GM23338 (cell line): ENCODE data around the gene EPB41L4A. TPM values are rescaled to one million over a fixed set of nuclear protein-coding genes. Genes with fewer than 3 reads are reported as not detected.

Experiments used
- ATAC-seq: fragments of 200-7000 bp; cut with Tn5 transposase; 3 replicates; pipeline ENCODE4 v1.9.1; 2020
- DNase-seq: peaks from one replicate; pipeline ENCODE4 v3.0.0-alpha.2; 2015; ENCODE audit warnings: low spot score
- H2AFZ ChIP-seq: fragments of 200-600 bp; sonication (generic); 2 replicates; pipeline ENCODE4 v1.8.0; 2016; ENCODE audit warnings: antibody characterized with exemption, mild to moderate bottlenecking, moderate library complexity
- H3F3A ChIP-seq: fragments of 200-600 bp; sonication (generic); replicated peaks from 2 replicates; pipeline ENCODE4 v1.8.0; 2017; ENCODE audit warnings: antibody characterized with exemption, mixed run types, low read depth
- H3K27ac ChIP-seq: fragments of 200-600 bp; sonication (generic); 2 replicates; pipeline ENCODE4 v1.6.1; 2016; ENCODE audit warnings: low read depth
- H3K27me3 ChIP-seq: fragments of 200-600 bp; sonication (generic); 2 replicates; pipeline ENCODE4 v1.8.0; 2016; ENCODE audit warnings: mild to moderate bottlenecking, mixed run types, moderate library complexity; ENCODE audit not compliant: insufficient read depth
- H3K36me3 ChIP-seq: fragments of 200-600 bp; sonication (generic); 2 replicates; pipeline ENCODE4 v1.8.0; 2016; ENCODE audit warnings: mild to moderate bottlenecking; ENCODE audit not compliant: insufficient read depth
- H3K4me1 ChIP-seq: fragments of 200-600 bp; sonication (generic); 2 replicates; pipeline ENCODE4 v1.8.0; 2016; ENCODE audit warnings: mild to moderate bottlenecking, moderate library complexity; ENCODE audit not compliant: insufficient read depth
- H3K4me2 ChIP-seq: fragments of 200-600 bp; sonication (generic); 2 replicates; pipeline ENCODE4 v1.7.1; 2017; ENCODE audit warnings: mixed run types
- H3K4me3 ChIP-seq: fragments of 200-600 bp; sonication (generic); 2 replicates; pipeline ENCODE4 v1.6.1; 2016; ENCODE audit warnings: mixed run types
- H3K79me2 ChIP-seq: fragments of 200-600 bp; sonication (generic); replicated peaks from 2 replicates; pipeline ENCODE4 v1.8.0; 2017; ENCODE audit warnings: mild to moderate bottlenecking; ENCODE audit not compliant: insufficient read depth
- H3K9me2 ChIP-seq: fragments of 200-600 bp; sonication (generic); 2 replicates; pipeline ENCODE4 v1.8.0; 2017; ENCODE audit not compliant: insufficient read depth
- H4K20me1 ChIP-seq: fragments of 200-600 bp; sonication (generic); replicated peaks from 2 replicates; pipeline ENCODE4 v1.8.0; 2017; ENCODE audit warnings: mild to moderate bottlenecking; ENCODE audit not compliant: insufficient read depth
- H3K27ac Mint-ChIP-seq: 2 replicates; pipeline ENCODE4 v1.8.0; 2020; ENCODE audit warnings: inconsistent platforms, mild to moderate bottlenecking, moderate library complexity, mixed read lengths
- H3K27me3 Mint-ChIP-seq: 3 replicates; pipeline ENCODE4 v1.8.0; 2022; ENCODE audit warnings: low read depth, mild to moderate bottlenecking, moderate library complexity, mixed read lengths, inconsistent platforms; ENCODE audit not compliant: insufficient read depth, poor library complexity
- H3K36me3 Mint-ChIP-seq: 3 replicates; pipeline ENCODE4 v1.8.0; 2021; ENCODE audit warnings: low read depth, mild to moderate bottlenecking, inconsistent platforms, moderate library complexity, mixed read lengths
- H3K4me1 Mint-ChIP-seq: 3 replicates; pipeline ENCODE4 v1.8.0; 2020; ENCODE audit warnings: mild to moderate bottlenecking, inconsistent platforms, mixed read lengths
- H3K4me3 Mint-ChIP-seq: 3 replicates; pipeline ENCODE4 v1.8.0; 2021; ENCODE audit warnings: moderate library complexity, mild to moderate bottlenecking, inconsistent platforms, mixed read lengths
- H3K9me3 Mint-ChIP-seq: 3 replicates; pipeline ENCODE4 v1.8.0; 2020; ENCODE audit warnings: moderate library complexity, mild to moderate bottlenecking, inconsistent platforms, mixed read lengths
- CREB1 ChIP-seq: fragments of 250-450 bp; sonication (Bioruptor Pico); IDR thresholded peaks from 2 replicates; pipeline ENCODE4 v1.5.0; 2020; ENCODE audit warnings: low read depth, mild to moderate bottlenecking, moderate library complexity
- EZH2 ChIP-seq: fragments of 200-600 bp; sonication (generic); IDR thresholded peaks from one replicate; pipeline ENCODE4 v1.8.0; 2017; ENCODE audit warnings: antibody characterized with exemption, mild to moderate bottlenecking, low read depth; ENCODE audit not compliant: unreplicated experiment
- EZH2phosphoT487 ChIP-seq: fragments of 200-600 bp; sonication (generic); IDR thresholded peaks from one replicate; pipeline ENCODE4 v1.8.1; 2018; ENCODE audit warnings: antibody characterized with exemption; ENCODE audit not compliant: unreplicated experiment
- JUNB ChIP-seq: IDR thresholded peaks from one replicate; pipeline ENCODE4 v1.6.1; 2016; ENCODE audit warnings: antibody characterized with exemption; ENCODE audit not compliant: unreplicated experiment
- NANOG ChIP-seq: IDR thresholded peaks from 2 replicates; pipeline ENCODE4 v1.6.1; 2016; ENCODE audit warnings: antibody characterized with exemption, borderline replicate concordance
- POLR2AphosphoS5 ChIP-seq: IDR thresholded peaks from 2 replicates; pipeline ENCODE4 v1.6.1; 2016; ENCODE audit warnings: antibody characterized with exemption, low read depth
- STAT1 ChIP-seq: IDR thresholded peaks from one replicate; pipeline ENCODE4 v1.6.1; 2016; ENCODE audit warnings: antibody characterized with exemption; ENCODE audit not compliant: unreplicated experiment
- ZNF114 ChIP-seq: fragments of 250-450 bp; sonication (Bioruptor Pico); IDR thresholded peaks from 2 replicates; pipeline ENCODE4 v1.5.0; 2020; ENCODE audit warnings: mild to moderate bottlenecking, moderate library complexity
- ZNF331 ChIP-seq: fragments of 250-450 bp; sonication (Bioruptor Pico); IDR thresholded peaks from 2 replicates; pipeline ENCODE4 v1.5.0; 2020; ENCODE audit warnings: low read depth, mild to moderate bottlenecking, moderate library complexity
- polyA plus RNA-seq: library from polyadenylated mRNA; unstranded; fragments of >200 nt; fragmentation: Nextera tagmentation; extraction: Ambion mirVana; gene quantifications from 2 replicates; pipeline ENCODE4 v1.2.1, GENCODE V29; 2016
- total RNA-seq: library from RNA; depleted of rRNA; stranded (reverse); fragments of >200 nt; shearing (Covaris generic); gene quantifications from 2 replicates; pipeline ENCODE4 v1.2.3, GENCODE V29; 2014
- TF ChIP-seq, protein P1 (sequence below): IDR thresholded peaks from one replicate; pipeline ENCODE4 v1.6.1; 2018; ENCODE audit warnings: antibody characterized with exemption; ENCODE audit not compliant: unreplicated experiment
- TF ChIP-seq, protein P2 (sequence below): IDR thresholded peaks from 2 replicates; pipeline ENCODE4 v1.6.1; 2016; ENCODE audit warnings: antibody characterized with exemption
- TF ChIP-seq, protein P3 (sequence below), 2 experiments: fragments of 200-600 bp in 1 of 2; sonication (generic) in 1 of 2; conservative IDR thresholded peaks; 2 replicates each; pipeline versions ENCODE4 v1.5.1 to v1.6.1; 2016 to 2017; ENCODE audit warnings: antibody characterized with exemption in 2 of 2, low read depth in 2 of 2, mild to moderate bottlenecking in 2 of 2, moderate library complexity in 1 of 2

Gene EPB41L4A
- total and polyA plus RNA-seq, 2 experiments from 2014 or later = 5.7 to 6.0 TPM

DNA sequence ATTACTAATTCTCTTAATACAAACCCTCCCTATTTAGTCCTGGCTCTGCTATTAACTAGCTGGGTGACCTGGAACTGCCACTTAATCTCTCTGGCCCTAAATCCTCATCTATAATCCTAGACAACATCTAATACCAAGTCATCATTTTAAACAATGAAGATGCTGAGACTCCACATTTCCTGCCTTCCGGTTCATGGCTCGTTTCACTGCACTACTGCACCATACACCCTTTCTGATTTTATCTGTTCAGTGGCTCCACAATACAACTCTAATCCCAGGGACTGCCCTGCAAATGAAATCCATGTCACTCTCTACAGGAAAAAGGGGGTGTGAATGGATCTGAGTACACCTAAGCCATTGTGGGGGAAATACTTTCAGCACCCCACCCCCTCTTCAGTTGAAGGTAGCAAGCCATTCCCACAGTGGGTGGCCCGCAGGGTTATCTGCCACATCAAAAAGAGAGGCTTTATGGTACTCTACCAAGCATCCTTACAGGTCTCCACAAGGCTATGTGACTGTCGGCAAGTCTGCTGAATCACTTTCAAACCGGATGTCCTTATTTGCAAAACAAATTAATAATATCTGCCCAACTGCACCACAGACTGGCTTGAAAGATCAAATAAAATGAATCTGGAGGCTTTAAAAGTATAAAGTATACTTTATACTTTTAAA, 89.5 kb downstream of the EPB41L4A start (continued):
- no peak for TF ChIP-seq EZH2
- TF ChIP-seq, protein P1, sequence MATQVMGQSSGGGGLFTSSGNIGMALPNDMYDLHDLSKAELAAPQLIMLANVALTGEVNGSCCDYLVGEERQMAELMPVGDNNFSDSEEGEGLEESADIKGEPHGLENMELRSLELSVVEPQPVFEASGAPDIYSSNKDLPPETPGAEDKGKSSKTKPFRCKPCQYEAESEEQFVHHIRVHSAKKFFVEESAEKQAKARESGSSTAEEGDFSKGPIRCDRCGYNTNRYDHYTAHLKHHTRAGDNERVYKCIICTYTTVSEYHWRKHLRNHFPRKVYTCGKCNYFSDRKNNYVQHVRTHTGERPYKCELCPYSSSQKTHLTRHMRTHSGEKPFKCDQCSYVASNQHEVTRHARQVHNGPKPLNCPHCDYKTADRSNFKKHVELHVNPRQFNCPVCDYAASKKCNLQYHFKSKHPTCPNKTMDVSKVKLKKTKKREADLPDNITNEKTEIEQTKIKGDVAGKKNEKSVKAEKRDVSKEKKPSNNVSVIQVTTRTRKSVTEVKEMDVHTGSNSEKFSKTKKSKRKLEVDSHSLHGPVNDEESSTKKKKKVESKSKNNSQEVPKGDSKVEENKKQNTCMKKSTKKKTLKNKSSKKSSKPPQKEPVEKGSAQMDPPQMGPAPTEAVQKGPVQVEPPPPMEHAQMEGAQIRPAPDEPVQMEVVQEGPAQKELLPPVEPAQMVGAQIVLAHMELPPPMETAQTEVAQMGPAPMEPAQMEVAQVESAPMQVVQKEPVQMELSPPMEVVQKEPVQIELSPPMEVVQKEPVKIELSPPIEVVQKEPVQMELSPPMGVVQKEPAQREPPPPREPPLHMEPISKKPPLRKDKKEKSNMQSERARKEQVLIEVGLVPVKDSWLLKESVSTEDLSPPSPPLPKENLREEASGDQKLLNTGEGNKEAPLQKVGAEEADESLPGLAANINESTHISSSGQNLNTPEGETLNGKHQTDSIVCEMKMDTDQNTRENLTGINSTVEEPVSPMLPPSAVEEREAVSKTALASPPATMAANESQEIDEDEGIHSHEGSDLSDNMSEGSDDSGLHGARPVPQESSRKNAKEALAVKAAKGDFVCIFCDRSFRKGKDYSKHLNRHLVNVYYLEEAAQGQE = no peak

DNA sequence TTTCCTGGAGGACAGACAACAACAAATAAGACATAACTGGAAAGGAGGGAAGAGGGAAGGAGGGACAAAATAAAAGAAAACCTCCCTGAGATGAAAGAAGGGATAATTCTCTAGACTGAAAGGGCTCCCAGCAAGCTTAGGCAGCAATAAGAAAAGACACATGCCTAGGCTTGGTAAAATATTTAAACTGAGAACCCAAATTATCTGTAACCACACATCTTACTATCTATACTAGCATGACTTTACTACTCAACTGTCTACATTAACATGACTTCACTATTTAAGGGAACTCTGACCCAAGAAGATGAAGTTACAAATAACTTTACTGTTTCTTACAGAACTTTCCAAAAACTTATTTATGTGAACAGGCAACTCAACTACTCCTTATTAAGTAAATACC, 95.9 kb downstream of the EPB41L4A start:
- no peak overlapping the region for H3K27ac Mint-ChIP-seq
- no peaks in the 10 kb centered on the region for H3K4me1 ChIP-seq
- H3K9me3 Mint-ChIP-seq = no peaks in the 10 kb centered on the region
- H3K36me3 ChIP-seq = no peaks in the 10 kb centered on the region
- H3K4me2 ChIP-seq = no peak overlapping the region
- no peaks in the 10 kb centered on the region for H3K27me3 ChIP-seq
- no peaks in the 10 kb centered on the region for H3K9me2 ChIP-seq
- no peak overlapping the region for H3K4me3 Mint-ChIP-seq
- no peaks in the 10 kb centered on the region for H4K20me1 ChIP-seq
- no peak overlapping the region for H3K4me3 ChIP-seq
- H3K27ac ChIP-seq = no peak overlapping the region
- peaks cover 8% of the 10 kb centered on the region; the same call in 2 of the 3 replicates for H3K4me1 Mint-ChIP-seq
- no peaks in the 10 kb centered on the region for H3F3A ChIP-seq
- ATAC-seq (no peak), DNase-seq (no peak)
- no peaks in the 10 kb centered on the region for H3K27me3 Mint-ChIP-seq
- H2AFZ ChIP-seq = no peak overlapping the region
- no peaks in the 10 kb centered on the region for H3K79me2 ChIP-seq
- H3K36me3 Mint-ChIP-seq = no peaks in the 10 kb centered on the region
- TF ChIP-seq, protein P2, sequence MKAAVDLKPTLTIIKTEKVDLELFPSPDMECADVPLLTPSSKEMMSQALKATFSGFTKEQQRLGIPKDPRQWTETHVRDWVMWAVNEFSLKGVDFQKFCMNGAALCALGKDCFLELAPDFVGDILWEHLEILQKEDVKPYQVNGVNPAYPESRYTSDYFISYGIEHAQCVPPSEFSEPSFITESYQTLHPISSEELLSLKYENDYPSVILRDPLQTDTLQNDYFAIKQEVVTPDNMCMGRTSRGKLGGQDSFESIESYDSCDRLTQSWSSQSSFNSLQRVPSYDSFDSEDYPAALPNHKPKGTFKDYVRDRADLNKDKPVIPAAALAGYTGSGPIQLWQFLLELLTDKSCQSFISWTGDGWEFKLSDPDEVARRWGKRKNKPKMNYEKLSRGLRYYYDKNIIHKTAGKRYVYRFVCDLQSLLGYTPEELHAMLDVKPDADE = no peak
- no peak for TF ChIP-seq EZH2phosphoT487
- no peak for TF ChIP-seq ZNF331
- TF ChIP-seq JUNB = no peak
- TF ChIP-seq, protein P3, sequence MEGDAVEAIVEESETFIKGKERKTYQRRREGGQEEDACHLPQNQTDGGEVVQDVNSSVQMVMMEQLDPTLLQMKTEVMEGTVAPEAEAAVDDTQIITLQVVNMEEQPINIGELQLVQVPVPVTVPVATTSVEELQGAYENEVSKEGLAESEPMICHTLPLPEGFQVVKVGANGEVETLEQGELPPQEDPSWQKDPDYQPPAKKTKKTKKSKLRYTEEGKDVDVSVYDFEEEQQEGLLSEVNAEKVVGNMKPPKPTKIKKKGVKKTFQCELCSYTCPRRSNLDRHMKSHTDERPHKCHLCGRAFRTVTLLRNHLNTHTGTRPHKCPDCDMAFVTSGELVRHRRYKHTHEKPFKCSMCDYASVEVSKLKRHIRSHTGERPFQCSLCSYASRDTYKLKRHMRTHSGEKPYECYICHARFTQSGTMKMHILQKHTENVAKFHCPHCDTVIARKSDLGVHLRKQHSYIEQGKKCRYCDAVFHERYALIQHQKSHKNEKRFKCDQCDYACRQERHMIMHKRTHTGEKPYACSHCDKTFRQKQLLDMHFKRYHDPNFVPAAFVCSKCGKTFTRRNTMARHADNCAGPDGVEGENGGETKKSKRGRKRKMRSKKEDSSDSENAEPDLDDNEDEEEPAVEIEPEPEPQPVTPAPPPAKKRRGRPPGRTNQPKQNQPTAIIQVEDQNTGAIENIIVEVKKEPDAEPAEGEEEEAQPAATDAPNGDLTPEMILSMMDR (conservative IDR thresholded peaks at IDR 0.05; ENCODE audit: low read depth in 2 of 2) = no peak
- no peak for TF ChIP-seq EZH2
- TF ChIP-seq, protein P1 = no peak
- no peak for TF ChIP-seq NANOG
- TF ChIP-seq POLR2AphosphoS5 = no peak
- no peak for TF ChIP-seq STAT1
- TF ChIP-seq CREB1 (CRISPR knock-in tag) = no peak
- no peak for TF ChIP-seq ZNF114
